ENCODE measurements around the gene CPN1. TPM values are rescaled to one million over a fixed set of nuclear protein-coding genes. Genes with fewer than 3 reads are reported as not detected.

Gene CPN1
- total RNA-seq, 1 donor from 2014 or later: not detected

- DNase-seq (ENCODE audit: low read depth): no peak
- Histone ChIP-seq H3K27me3 (ENCODE audit: control insufficient read depth, insufficient read depth, low read length) (no peaks in the 10 kb centered on the region), H3K4me3 (ENCODE audit: low read depth, low read length) (no peak overlapping the region), H3K36me3 (ENCODE audit: control insufficient read depth, insufficient read depth, low read length) (no peaks in the 10 kb centered on the region)
- no peak for FAIRE-seq
- no peak for TF ChIP-seq CTCF (IDR thresholded peaks at IDR 0.05; ENCODE audit: insufficient read depth, low read length, severe bottlenecking)
Observed at GRCh38 chr10:100057948-100058347, 23.7 kb downstream of the CPN1 start.

GRCh38 chr10:100053686-100054460, 27.8 kb downstream of the CPN1 start:
- no peak for FAIRE-seq
- DNase-seq (ENCODE audit: low read depth): no peak
- no peaks in the 10 kb centered on the region for H3K27me3 ChIP-seq (ENCODE audit: control insufficient read depth, insufficient read depth, low read length)
- TF ChIP-seq CTCF (IDR thresholded peaks at IDR 0.05; ENCODE audit: insufficient read depth, low read length, severe bottlenecking): no peak
- H3K36me3 ChIP-seq (ENCODE audit: control insufficient read depth, insufficient read depth, low read length): no peaks in the 10 kb centered on the region
- H3K4me3 ChIP-seq (ENCODE audit: low read depth, low read length): no peak overlapping the region

GRCh38 chr10:100046021-100046486, 35.6 kb downstream of the CPN1 start:
- DNase-seq (ENCODE audit: low read depth) (peak; percentile 58), FAIRE-seq (no peak)
- H3K27me3 ChIP-seq (ENCODE audit: control insufficient read depth, insufficient read depth, low read length): no peaks in the 10 kb centered on the region
- no peak overlapping the region for H3K4me3 ChIP-seq (ENCODE audit: low read depth, low read length)
- no peaks in the 10 kb centered on the region for H3K36me3 ChIP-seq (ENCODE audit: control insufficient read depth, insufficient read depth, low read length)
- TF ChIP-seq CTCF (IDR thresholded peaks at IDR 0.05; ENCODE audit: insufficient read depth, low read length, severe bottlenecking): peak; percentile 97

- H3K27me3 ChIP-seq (ENCODE audit: control insufficient read depth, insufficient read depth, low read length): no peaks in the 10 kb centered on the region
- no peak for FAIRE-seq
- TF ChIP-seq CTCF (IDR thresholded peaks at IDR 0.05; ENCODE audit: insufficient read depth, low read length, severe bottlenecking): no peak
- DNase-seq (ENCODE audit: low read depth): no peak
- no peak overlapping the region for H3K4me3 ChIP-seq (ENCODE audit: low read depth, low read length)
- H3K36me3 ChIP-seq (ENCODE audit: control insufficient read depth, insufficient read depth, low read length): no peaks in the 10 kb centered on the region
Observed at GRCh38 chr10:100045592-100045991, 36.1 kb downstream of the CPN1 start.

GRCh38 chr10:100043796-100044195, 37.9 kb downstream of the CPN1 start:
- no peak for TF ChIP-seq CTCF (IDR thresholded peaks at IDR 0.05; ENCODE audit: insufficient read depth, low read length, severe bottlenecking)
- no peaks in the 10 kb centered on the region for H3K36me3 ChIP-seq (ENCODE audit: control insufficient read depth, insufficient read depth, low read length)
- no peaks in the 10 kb centered on the region for H3K27me3 ChIP-seq (ENCODE audit: control insufficient read depth, insufficient read depth, low read length)
- DNase-seq (ENCODE audit: low read depth): peak; percentile 62
- no peak overlapping the region for H3K4me3 ChIP-seq (ENCODE audit: low read depth, low read length)
- FAIRE-seq: no peak

- TF ChIP-seq CTCF (IDR thresholded peaks at IDR 0.05; ENCODE audit: insufficient read depth, low read length, severe bottlenecking): no peak
- H3K36me3 ChIP-seq (ENCODE audit: control insufficient read depth, insufficient read depth, low read length): no peaks in the 10 kb centered on the region
- no peak overlapping the region for H3K4me3 ChIP-seq (ENCODE audit: low read depth, low read length)
- no peak for FAIRE-seq
- DNase-seq (ENCODE audit: low read depth): peak; percentile 90
- no peaks in the 10 kb centered on the region for H3K27me3 ChIP-seq (ENCODE audit: control insufficient read depth, insufficient read depth, low read length)
Observed at GRCh38 chr10:100043344-100043743, 38.3 kb downstream of the CPN1 start.
